ENCODE measurements around the gene C4BPB. TPM values are rescaled to one million over a fixed set of nuclear protein-coding genes. Genes with fewer than 3 reads are reported as not detected.

C4BPB gene
- polyA plus RNA-seq, 1 donor (not counting 4 experiments of a cell fraction or from before 2014, with no cell fraction given), result not detected

- FAIRE-seq (no peak), DNase-seq (ENCODE audit: low read depth, low spot score) (no peak)
- peaks cover 5 to 23% of the 10 kb centered on the region in 2 experiments for H3K36me3 ChIP-seq (ENCODE audit: control insufficient read depth in 2 of 2, extremely low read depth in 1 of 2, insufficient read depth in 2 of 2, low read length in 2 of 2)
- H3K27ac ChIP-seq (ENCODE audit: control insufficient read depth, insufficient read depth, low read length), result no peak overlapping the region
- dilution Hi-C loops (cut with MboI; ENCODE audit: extremely low pct_ligation_motif_present, low sequenced_read_pairs), result no loop called here
- no peak overlapping the region for H3K4me2 ChIP-seq (ENCODE audit: control insufficient read depth, extremely low read depth, insufficient read depth, low read depth, low read length)
- H3K9me3 ChIP-seq (ENCODE audit: control insufficient read depth, low read depth, low read length), result no peaks in the 10 kb centered on the region
- peaks cover 50% of the 10 kb centered on the region for H3K4me1 ChIP-seq (ENCODE audit: control insufficient read depth, extremely low read depth, insufficient read depth, low read length)
- H2AFZ ChIP-seq (ENCODE audit: control insufficient read depth, low read length), result no peak overlapping the region
- TF ChIP-seq CTCF (optimal IDR thresholded peaks at IDR 0.05 in 1 of 3, IDR thresholded peaks at IDR 0.05 in 1 of 3, conservative IDR thresholded peaks at IDR 0.05 in 1 of 3; ENCODE audit: extremely low read depth in 1 of 3, insufficient read depth in 2 of 3, low read length in 3 of 3) (no peak), EZH2 (IDR thresholded peaks at IDR 0.05; ENCODE audit: low read length) (no peak)
- no peaks in the 10 kb centered on the region for H3K27me3 ChIP-seq (ENCODE audit: control insufficient read depth, extremely low read depth, insufficient read depth, low read length)
- peak overlapping the region; percentile 99 for H3K9ac ChIP-seq (ENCODE audit: control insufficient read depth, extremely low read depth, insufficient read depth, low read length)
- no peaks in the 10 kb centered on the region for H3K9me1 ChIP-seq (ENCODE audit: control insufficient read depth, extremely low read depth, insufficient read depth, low read length)
- H3K4me3 ChIP-seq (ENCODE audit: control insufficient read depth in 2 of 3, extremely low read depth in 1 of 3, insufficient read depth in 2 of 3, low read depth in 1 of 3, low read length in 3 of 3), result no peak overlapping the region
- H4K20me1 ChIP-seq (ENCODE audit: control insufficient read depth, extremely low read depth, insufficient read depth, low read length), result no peaks in the 10 kb centered on the region
- H3K79me2 ChIP-seq (ENCODE audit: control insufficient read depth, insufficient read depth, low read length), result peaks cover 62% of the 10 kb centered on the region
Observed at GRCh38 chr1:207049054-207049453, 39.6 kb upstream of the C4BPB start.

- H3K9me1 ChIP-seq (ENCODE audit: control insufficient read depth, extremely low read depth, insufficient read depth, low read length), result no peaks in the 10 kb centered on the region
- peak overlapping the region; percentile 87 for H3K4me2 ChIP-seq (ENCODE audit: control insufficient read depth, extremely low read depth, insufficient read depth, low read depth, low read length)
- H4K20me1 ChIP-seq (ENCODE audit: control insufficient read depth, extremely low read depth, insufficient read depth, low read length), result no peaks in the 10 kb centered on the region
- peaks cover 5 to 23% of the 10 kb centered on the region in 2 experiments for H3K36me3 ChIP-seq (ENCODE audit: control insufficient read depth in 2 of 2, extremely low read depth in 1 of 2, insufficient read depth in 2 of 2, low read length in 2 of 2)
- dilution Hi-C loops (cut with MboI; ENCODE audit: extremely low pct_ligation_motif_present, low sequenced_read_pairs), result no loop called here
- TF ChIP-seq CTCF (optimal IDR thresholded peaks at IDR 0.05 in 1 of 3, IDR thresholded peaks at IDR 0.05 in 1 of 3, conservative IDR thresholded peaks at IDR 0.05 in 1 of 3; ENCODE audit: extremely low read depth in 1 of 3, insufficient read depth in 2 of 3, low read length in 3 of 3), result no peak
- TF ChIP-seq EZH2 (IDR thresholded peaks at IDR 0.05; ENCODE audit: low read length), result no peak
- no peaks in the 10 kb centered on the region for H3K27me3 ChIP-seq (ENCODE audit: control insufficient read depth, extremely low read depth, insufficient read depth, low read length)
- H3K4me1 ChIP-seq (ENCODE audit: control insufficient read depth, extremely low read depth, insufficient read depth, low read length), result peaks cover 54% of the 10 kb centered on the region
- FAIRE-seq (no peak), DNase-seq (ENCODE audit: low read depth, low spot score) (no peak)
- peaks cover 59% of the 10 kb centered on the region for H3K79me2 ChIP-seq (ENCODE audit: control insufficient read depth, insufficient read depth, low read length)
- peak overlapping the region; percentile 97 for H3K27ac ChIP-seq (ENCODE audit: control insufficient read depth, insufficient read depth, low read length)
- no peak overlapping the region for H2AFZ ChIP-seq (ENCODE audit: control insufficient read depth, low read length)
- H3K9ac ChIP-seq (ENCODE audit: control insufficient read depth, extremely low read depth, insufficient read depth, low read length), result peak overlapping the region; percentile 99
- H3K9me3 ChIP-seq (ENCODE audit: control insufficient read depth, low read depth, low read length), result no peaks in the 10 kb centered on the region
- peak overlapping the region; percentile 90 to 100 (median 97) for H3K4me3 ChIP-seq (ENCODE audit: control insufficient read depth in 2 of 3, extremely low read depth in 1 of 3, insufficient read depth in 2 of 3, low read depth in 1 of 3, low read length in 3 of 3)
Observed at GRCh38 chr1:207049514-207049913, 39.1 kb upstream of the C4BPB start.
